ENCODE data around the gene SPRR1A. TPM values are rescaled to one million over a fixed set of nuclear protein-coding genes. Genes with fewer than 3 reads are reported as not detected.

The SPRR1A gene
- polyA plus RNA-seq (2013, experiment 1 of 2): not detected
- not detected for polyA plus RNA-seq (2013, experiment 2 of 2)

DNA sequence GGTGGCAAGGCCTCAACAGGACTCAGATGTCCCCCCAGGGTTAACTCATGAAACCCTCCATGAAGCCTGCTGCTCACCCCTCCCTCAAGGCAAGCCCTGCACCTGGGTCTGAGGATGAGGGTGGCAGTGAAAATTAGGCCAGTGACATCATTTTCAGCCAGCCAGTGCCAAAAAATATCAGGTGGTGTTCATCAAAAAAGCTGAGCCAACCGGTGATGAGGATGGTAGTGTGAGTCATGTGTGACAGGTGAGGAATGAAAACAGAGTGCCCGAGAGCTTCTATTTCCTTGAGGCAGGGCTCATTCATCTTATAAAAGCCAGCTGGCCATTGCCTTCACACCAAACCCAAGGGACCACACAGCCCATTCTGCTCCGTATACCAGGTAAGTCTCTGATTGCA is at the start of gene SPRR1A:
SPRR1A (plus strand) TSS at position 339 of the 400 bp plus-strand sequence. CDS start 1,150 bp downstream, outside the sequence.
- Histone ChIP-seq H3K36me3 (ENCODE audit: control insufficient read depth, insufficient read depth, low read length) (no peaks in the 10 kb centered on the region), H3K4me3 (ENCODE audit: extremely low read depth, insufficient read depth, low read length, poor library complexity, severe bottlenecking) (no peak within 1 kb of the TSS), H3K4me1 (ENCODE audit: control insufficient read depth, insufficient read depth, low read length, poor library complexity, severe bottlenecking) (no peaks in the 10 kb centered on the region), H3K9me3 (ENCODE audit: control insufficient read depth, low read length) (peaks cover 5% of the 10 kb centered on the region), H3K27ac (ENCODE audit: low read depth, low read length, severe bottlenecking) (no peak within 1 kb of the TSS)
- 80 to 100% methylated on average over 1 of the region's 3 CpGs for WGBS, 2 experiments (ENCODE audit: insufficient coverage in 2 of 2)

DNA sequence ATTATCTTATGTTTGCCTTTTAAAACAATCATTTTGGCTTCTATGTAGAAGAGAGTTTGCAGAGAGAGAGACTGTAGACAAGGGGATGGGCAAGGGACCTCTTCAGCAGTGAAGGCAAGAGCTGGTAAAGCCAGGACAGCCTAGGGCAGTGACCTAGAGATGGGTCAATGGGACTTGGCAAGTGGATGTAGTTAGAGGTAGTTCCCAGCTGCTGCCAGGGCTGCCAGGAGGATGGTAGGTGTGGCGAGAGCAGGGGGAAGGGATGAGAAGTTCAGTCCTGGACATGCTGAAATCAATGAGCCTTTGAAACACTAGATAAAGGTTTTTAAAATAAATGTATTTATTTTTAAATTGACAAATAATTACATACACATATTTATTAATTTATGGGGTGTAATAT is 43.3 kb upstream of the SPRR1A start:
- Histone ChIP-seq H3K4me1 (ENCODE audit: control insufficient read depth, insufficient read depth, low read length, poor library complexity, severe bottlenecking) (no peaks in the 10 kb centered on the region), H3K9me3 (ENCODE audit: control insufficient read depth, low read length) (no peaks in the 10 kb centered on the region), H3K36me3 (ENCODE audit: control insufficient read depth, insufficient read depth, low read length) (no peaks in the 10 kb centered on the region), H3K4me3 (ENCODE audit: extremely low read depth, insufficient read depth, low read length, poor library complexity, severe bottlenecking) (no peak overlapping the region), H3K27ac (ENCODE audit: low read depth, low read length, severe bottlenecking) (no peak overlapping the region)
- WGBS, 2 experiments (ENCODE audit: insufficient coverage in 2 of 2): 83 to 100% methylated on average over 1 of the region's 1 CpG

- Histone ChIP-seq H3K4me1 (ENCODE audit: control insufficient read depth, insufficient read depth, low read length, poor library complexity, severe bottlenecking) (no peaks in the 10 kb centered on the region), H3K27ac (ENCODE audit: low read depth, low read length, severe bottlenecking) (no peak overlapping the region), H3K36me3 (ENCODE audit: control insufficient read depth, insufficient read depth, low read length) (no peaks in the 10 kb centered on the region), H3K9me3 (ENCODE audit: control insufficient read depth, low read length) (no peaks in the 10 kb centered on the region), H3K4me3 (ENCODE audit: extremely low read depth, insufficient read depth, low read length, poor library complexity, severe bottlenecking) (no peak overlapping the region)
- 74 to 77% methylated on average over 7 of the region's 8 CpGs for WGBS, 2 experiments (ENCODE audit: insufficient coverage in 2 of 2)
Measured at GRCh38 chr1:152941037-152941711, 42.7 kb upstream of the SPRR1A start.

DNA sequence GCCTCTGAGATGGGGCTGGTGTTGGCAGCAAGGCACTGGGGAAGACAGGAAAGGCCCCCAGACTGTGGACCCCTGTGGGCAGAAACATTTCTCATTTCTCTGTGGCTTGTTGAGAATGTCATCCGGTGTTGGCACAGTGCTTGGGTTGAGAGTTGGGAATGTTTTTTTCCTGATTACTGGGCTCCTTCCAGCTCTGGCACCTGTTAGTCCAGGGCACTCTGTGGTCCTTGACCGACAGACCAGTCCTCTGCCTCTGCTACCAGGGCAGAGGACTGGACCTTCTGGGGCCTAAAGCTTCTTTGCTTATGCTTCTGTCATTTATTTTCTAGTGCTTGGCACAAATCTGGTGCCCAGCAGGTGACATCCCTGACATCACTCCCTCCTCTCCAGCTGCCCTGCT is 41.7 kb upstream of the SPRR1A start:
- Histone ChIP-seq H3K36me3 (ENCODE audit: control insufficient read depth, insufficient read depth, low read length) (no peaks in the 10 kb centered on the region), H3K9me3 (ENCODE audit: control insufficient read depth, low read length) (no peaks in the 10 kb centered on the region), H3K27ac (ENCODE audit: low read depth, low read length, severe bottlenecking) (no peak overlapping the region), H3K4me1 (ENCODE audit: control insufficient read depth, insufficient read depth, low read length, poor library complexity, severe bottlenecking) (no peaks in the 10 kb centered on the region), H3K4me3 (ENCODE audit: extremely low read depth, insufficient read depth, low read length, poor library complexity, severe bottlenecking) (no peak overlapping the region)
- WGBS, 2 experiments (ENCODE audit: insufficient coverage in 2 of 2): 67 to 79% methylated on average over 1 to 2 of the region's 2 CpGs

- no peak overlapping the region for H3K4me3 ChIP-seq (ENCODE audit: extremely low read depth, insufficient read depth, low read length, poor library complexity, severe bottlenecking)
- no peaks in the 10 kb centered on the region for H3K4me1 ChIP-seq (ENCODE audit: control insufficient read depth, insufficient read depth, low read length, poor library complexity, severe bottlenecking)
- no peak overlapping the region for H3K27ac ChIP-seq (ENCODE audit: low read depth, low read length, severe bottlenecking)
- H3K9me3 ChIP-seq (ENCODE audit: control insufficient read depth, low read length): peaks cover 5% of the 10 kb centered on the region
- no peaks in the 10 kb centered on the region for H3K36me3 ChIP-seq (ENCODE audit: control insufficient read depth, insufficient read depth, low read length)
- 77% methylated on average over 3 of the region's 3 CpGs; no CpG with 5 or more reads in 1 of the 2 experiments for WGBS, 2 experiments (ENCODE audit: insufficient coverage in 2 of 2)
Measured at GRCh38 chr1:152946248-152946647, 37.6 kb upstream of the SPRR1A start.

DNA sequence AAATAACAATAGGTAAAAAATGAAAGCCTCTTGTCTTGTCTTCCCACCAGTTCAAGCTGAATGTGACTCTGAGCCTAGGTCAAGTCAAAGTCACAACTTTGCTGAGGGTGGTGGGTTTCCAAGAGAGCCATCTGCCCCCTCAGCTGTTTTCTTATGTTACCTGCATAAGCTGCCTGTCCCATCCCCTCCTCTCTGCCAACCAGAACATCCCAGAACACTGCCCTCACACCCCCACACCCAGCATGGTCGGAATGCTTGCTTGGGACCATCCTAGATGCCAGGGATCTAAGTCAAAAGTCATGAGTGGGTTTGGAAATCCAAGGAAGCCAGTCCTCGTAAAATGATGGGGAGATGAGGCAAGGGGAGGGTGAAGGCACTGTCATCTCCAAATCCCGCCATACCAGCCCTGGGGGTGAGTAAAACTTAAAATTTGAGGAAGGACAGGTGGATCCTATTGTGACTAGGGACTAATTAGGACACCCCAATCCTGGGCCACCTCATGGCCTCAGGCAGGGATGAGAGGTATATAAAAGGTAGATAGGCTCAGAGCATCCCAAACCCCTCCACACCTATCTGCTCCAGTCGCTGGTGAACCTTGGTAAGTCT is 37.1 kb upstream of the SPRR1A start, which contains the start of gene SPRR5:
SPRR5 (plus strand) TSS at position 556 of the 606 bp plus-strand sequence. CDS start 1,349 bp downstream, outside the sequence.
- no peak within 1 kb of the TSS for H3K27ac ChIP-seq (ENCODE audit: low read depth, low read length, severe bottlenecking)
- H3K9me3 ChIP-seq (ENCODE audit: control insufficient read depth, low read length): peaks cover 5% of the 10 kb centered on the region
- H3K4me3 ChIP-seq (ENCODE audit: extremely low read depth, insufficient read depth, low read length, poor library complexity, severe bottlenecking): no peak within 1 kb of the TSS
- H3K4me1 ChIP-seq (ENCODE audit: control insufficient read depth, insufficient read depth, low read length, poor library complexity, severe bottlenecking): no peaks in the 10 kb centered on the region
- 60 to 93% methylated on average over 2 to 3 of the region's 4 CpGs for WGBS, 2 experiments (ENCODE audit: insufficient coverage in 2 of 2)
- H3K36me3 ChIP-seq (ENCODE audit: control insufficient read depth, insufficient read depth, low read length): no peaks in the 10 kb centered on the region

GRCh38 chr1:152951711-152952110 is 32.2 kb upstream of the SPRR1A start:
- Histone ChIP-seq H3K36me3 (ENCODE audit: control insufficient read depth, insufficient read depth, low read length) (no peaks in the 10 kb centered on the region), H3K4me3 (ENCODE audit: extremely low read depth, insufficient read depth, low read length, poor library complexity, severe bottlenecking) (no peak overlapping the region), H3K4me1 (ENCODE audit: control insufficient read depth, insufficient read depth, low read length, poor library complexity, severe bottlenecking) (no peaks in the 10 kb centered on the region), H3K9me3 (ENCODE audit: control insufficient read depth, low read length) (peaks cover 5% of the 10 kb centered on the region), H3K27ac (ENCODE audit: low read depth, low read length, severe bottlenecking) (no peak overlapping the region)
- WGBS, 2 experiments (ENCODE audit: insufficient coverage in 2 of 2): 80% methylated on average over 4 of the region's 5 CpGs; no CpG with 5 or more reads in 1 of the 2 experiments

- Histone ChIP-seq H3K9me3 (ENCODE audit: control insufficient read depth, low read length) (peaks cover 5% of the 10 kb centered on the region), H3K36me3 (ENCODE audit: control insufficient read depth, insufficient read depth, low read length) (no peaks in the 10 kb centered on the region), H3K4me1 (ENCODE audit: control insufficient read depth, insufficient read depth, low read length, poor library complexity, severe bottlenecking) (no peaks in the 10 kb centered on the region), H3K27ac (ENCODE audit: low read depth, low read length, severe bottlenecking) (no peak overlapping the region), H3K4me3 (ENCODE audit: extremely low read depth, insufficient read depth, low read length, poor library complexity, severe bottlenecking) (no peak overlapping the region)
- 69% methylated on average over 3 to 4 of the region's 7 CpGs for WGBS, 2 experiments (ENCODE audit: insufficient coverage in 2 of 2)
Measured at GRCh38 chr1:152953761-152954160, 30.1 kb upstream of the SPRR1A start.

DNA sequence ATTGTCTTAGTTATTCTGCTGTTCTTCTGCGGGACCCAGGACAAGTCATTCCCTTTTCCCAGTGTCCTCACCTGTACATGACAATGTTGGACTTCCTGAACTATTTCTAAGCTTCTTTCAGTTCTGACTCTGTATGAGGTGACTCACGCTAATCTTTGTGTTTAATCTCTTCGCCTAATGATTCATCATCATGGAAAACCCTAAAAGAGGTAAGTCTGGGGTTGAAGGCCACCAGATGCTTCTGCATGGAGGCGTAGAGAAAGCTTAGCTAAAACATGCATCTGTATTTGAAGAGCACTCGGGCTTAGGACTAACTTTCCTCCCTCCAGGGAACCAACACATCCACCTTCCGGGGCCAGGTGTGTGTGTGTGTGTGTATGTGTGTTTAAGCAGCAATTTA is 29.4 kb upstream of the SPRR1A start:
- Histone ChIP-seq H3K36me3 (ENCODE audit: control insufficient read depth, insufficient read depth, low read length) (no peaks in the 10 kb centered on the region), H3K9me3 (ENCODE audit: control insufficient read depth, low read length) (peaks cover 5% of the 10 kb centered on the region), H3K27ac (ENCODE audit: low read depth, low read length, severe bottlenecking) (no peak overlapping the region), H3K4me1 (ENCODE audit: control insufficient read depth, insufficient read depth, low read length, poor library complexity, severe bottlenecking) (no peaks in the 10 kb centered on the region), H3K4me3 (ENCODE audit: extremely low read depth, insufficient read depth, low read length, poor library complexity, severe bottlenecking) (no peak overlapping the region)
- WGBS, 2 experiments (ENCODE audit: insufficient coverage in 2 of 2): 79 to 100% methylated on average over 1 to 2 of the region's 6 CpGs

- Histone ChIP-seq H3K36me3 (ENCODE audit: control insufficient read depth, insufficient read depth, low read length) (no peaks in the 10 kb centered on the region), H3K27ac (ENCODE audit: low read depth, low read length, severe bottlenecking) (no peak overlapping the region), H3K4me1 (ENCODE audit: control insufficient read depth, insufficient read depth, low read length, poor library complexity, severe bottlenecking) (no peaks in the 10 kb centered on the region), H3K4me3 (ENCODE audit: extremely low read depth, insufficient read depth, low read length, poor library complexity, severe bottlenecking) (no peak overlapping the region), H3K9me3 (ENCODE audit: control insufficient read depth, low read length) (no peaks in the 10 kb centered on the region)
- WGBS, 2 experiments (ENCODE audit: insufficient coverage in 2 of 2): 81 to 96% methylated on average over 3 of the region's 3 CpGs
Measured at GRCh38 chr1:152957561-152957960, 26.3 kb upstream of the SPRR1A start.

GRCh38 chr1:152959273-152959672 is 24.6 kb upstream of the SPRR1A start:
- no peak overlapping the region for H3K4me3 ChIP-seq (ENCODE audit: extremely low read depth, insufficient read depth, low read length, poor library complexity, severe bottlenecking)
- WGBS, 2 experiments (ENCODE audit: insufficient coverage in 2 of 2): 83% methylated on average over 1 of the region's 3 CpGs; no CpG with 5 or more reads in 1 of the 2 experiments
- no peaks in the 10 kb centered on the region for H3K36me3 ChIP-seq (ENCODE audit: control insufficient read depth, insufficient read depth, low read length)
- H3K4me1 ChIP-seq (ENCODE audit: control insufficient read depth, insufficient read depth, low read length, poor library complexity, severe bottlenecking): no peaks in the 10 kb centered on the region
- no peaks in the 10 kb centered on the region for H3K9me3 ChIP-seq (ENCODE audit: control insufficient read depth, low read length)
- no peak overlapping the region for H3K27ac ChIP-seq (ENCODE audit: low read depth, low read length, severe bottlenecking)

All from mesodermal cell (in vitro differentiated cells).